WTC11 (cell line): ENCODE measurements around the gene TGFBI.

Experiments
- CTCF ChIP-seq: fragments of 200-600 bp; IDR thresholded peaks from 2 replicates; pipeline ENCODE4 v1.8.0; 2022; ENCODE audit warnings: antibody characterized with exemption
- ETV6 ChIP-seq: sonication (generic); formaldehyde crosslinking; IDR thresholded peaks from 2 replicates; pipeline ENCODE4 v1.8.1; 2022; ENCODE audit warnings: mild to moderate bottlenecking, missing genetic modification reagents
- FOXK1 ChIP-seq: sonication (generic); formaldehyde crosslinking; IDR thresholded peaks from 2 replicates; pipeline ENCODE4 v1.8.0; 2022; ENCODE audit warnings: mild to moderate bottlenecking, moderate library complexity, missing genetic modification reagents
- FOXP1 ChIP-seq: sonication (generic); formaldehyde crosslinking; IDR thresholded peaks from 2 replicates; pipeline ENCODE4 v1.8.0; 2022; ENCODE audit warnings: missing genetic modification reagents, mild to moderate bottlenecking, moderate library complexity, borderline replicate concordance
- MAX ChIP-seq: sonication (generic); formaldehyde crosslinking; IDR thresholded peaks from 2 replicates; pipeline ENCODE4 v1.8.0; 2022; ENCODE audit warnings: mild to moderate bottlenecking, missing genetic modification reagents
- TEAD4 ChIP-seq: sonication (generic); formaldehyde crosslinking; IDR thresholded peaks from 2 replicates; pipeline ENCODE4 v1.8.0; 2022; ENCODE audit warnings: mild to moderate bottlenecking, missing genetic modification reagents
- ZNF232 ChIP-seq: sonication (generic); formaldehyde crosslinking; IDR thresholded peaks from 2 replicates; pipeline ENCODE4 v1.8.0; 2022; ENCODE audit warnings: mild to moderate bottlenecking, missing genetic modification reagents
- TF ChIP-seq, protein P1 (sequence below): sonication (generic); formaldehyde crosslinking; IDR thresholded peaks from 2 replicates; pipeline ENCODE4 v1.8.1; 2022; ENCODE audit warnings: low read depth, missing genetic modification reagents, borderline replicate concordance

DNA sequence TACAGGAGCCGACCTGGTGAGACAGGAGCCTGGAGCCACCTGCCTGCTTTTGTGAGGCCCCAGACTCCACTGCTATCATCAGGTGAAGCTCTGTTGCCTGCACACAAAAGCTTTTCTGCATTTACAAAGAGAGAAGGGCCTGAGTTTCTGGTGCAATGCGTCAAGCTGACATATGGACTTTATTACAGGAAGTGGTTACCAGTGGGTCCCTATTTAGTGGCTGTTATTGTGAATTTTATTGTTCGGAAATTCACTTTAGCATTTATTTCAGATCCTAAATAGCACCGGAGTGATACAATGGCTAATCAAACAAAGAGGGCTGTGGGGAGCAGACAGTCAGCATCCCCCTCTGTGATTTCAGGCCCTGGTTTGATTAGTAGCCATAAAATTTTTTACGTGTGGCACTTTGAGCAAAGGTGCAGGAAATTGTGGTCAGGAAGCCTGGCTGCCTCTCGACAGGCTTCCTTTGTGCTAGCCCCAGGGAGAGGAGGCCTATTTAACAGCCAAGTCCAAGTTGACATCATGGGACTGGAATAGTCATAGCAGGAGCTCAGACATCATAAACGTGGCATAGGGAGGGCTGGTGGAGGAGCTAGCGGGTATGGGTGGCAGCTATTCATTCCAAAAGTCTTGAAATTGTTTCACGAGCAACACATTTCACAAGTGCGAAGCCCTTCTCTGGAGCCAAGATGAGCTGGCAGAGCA lies 8.4 kb downstream of the TGFBI start:
- TF ChIP-seq CTCF (no peak), FOXP1 (CRISPR knock-in tag) (no peak), TEAD4 (CRISPR knock-in tag) (no peak), ETV6 (CRISPR knock-in tag) (no peak), FOXK1 (no peak), ZNF232 (CRISPR knock-in tag) (no peak), MAX (CRISPR knock-in tag) (no peak)
- TF ChIP-seq, protein P1, sequence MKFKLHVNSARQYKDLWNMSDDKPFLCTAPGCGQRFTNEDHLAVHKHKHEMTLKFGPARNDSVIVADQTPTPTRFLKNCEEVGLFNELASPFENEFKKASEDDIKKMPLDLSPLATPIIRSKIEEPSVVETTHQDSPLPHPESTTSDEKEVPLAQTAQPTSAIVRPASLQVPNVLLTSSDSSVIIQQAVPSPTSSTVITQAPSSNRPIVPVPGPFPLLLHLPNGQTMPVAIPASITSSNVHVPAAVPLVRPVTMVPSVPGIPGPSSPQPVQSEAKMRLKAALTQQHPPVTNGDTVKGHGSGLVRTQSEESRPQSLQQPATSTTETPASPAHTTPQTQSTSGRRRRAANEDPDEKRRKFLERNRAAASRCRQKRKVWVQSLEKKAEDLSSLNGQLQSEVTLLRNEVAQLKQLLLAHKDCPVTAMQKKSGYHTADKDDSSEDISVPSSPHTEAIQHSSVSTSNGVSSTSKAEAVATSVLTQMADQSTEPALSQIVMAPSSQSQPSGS (CRISPR knock-in tag): no peak
